ENCODE results near the gene ASAH2. TPM values are rescaled to one million over a fixed set of nuclear protein-coding genes. Genes with fewer than 3 reads are reported as not detected.

Gene ASAH2
- total and polyA plus RNA-seq, 2 of the 13 experiments (the other 11 are each of a cell fraction or from before 2014, with no cell fraction given): 16.0 to 17.9 TPM

DNA sequence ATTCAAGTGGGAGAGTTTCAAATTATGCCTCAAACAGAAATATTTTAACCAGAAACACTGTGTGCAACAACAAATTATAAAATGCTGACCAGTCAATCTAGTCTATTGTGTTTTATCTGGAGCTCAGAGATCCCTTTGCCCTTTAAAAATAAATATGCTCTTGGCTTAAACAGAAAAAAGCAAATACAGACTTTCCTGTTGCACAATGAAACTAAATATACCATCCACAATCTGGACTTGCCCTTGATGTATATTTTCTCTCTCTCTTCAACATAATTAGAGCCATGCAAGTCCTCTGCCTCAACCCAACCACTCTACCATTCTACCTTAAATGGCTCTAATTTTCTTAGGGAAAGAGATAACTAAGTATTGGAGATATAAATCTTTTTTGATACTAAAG, 34.9 kb downstream of the ASAH2 start (continued):
- TF ChIP-seq, protein P1, sequence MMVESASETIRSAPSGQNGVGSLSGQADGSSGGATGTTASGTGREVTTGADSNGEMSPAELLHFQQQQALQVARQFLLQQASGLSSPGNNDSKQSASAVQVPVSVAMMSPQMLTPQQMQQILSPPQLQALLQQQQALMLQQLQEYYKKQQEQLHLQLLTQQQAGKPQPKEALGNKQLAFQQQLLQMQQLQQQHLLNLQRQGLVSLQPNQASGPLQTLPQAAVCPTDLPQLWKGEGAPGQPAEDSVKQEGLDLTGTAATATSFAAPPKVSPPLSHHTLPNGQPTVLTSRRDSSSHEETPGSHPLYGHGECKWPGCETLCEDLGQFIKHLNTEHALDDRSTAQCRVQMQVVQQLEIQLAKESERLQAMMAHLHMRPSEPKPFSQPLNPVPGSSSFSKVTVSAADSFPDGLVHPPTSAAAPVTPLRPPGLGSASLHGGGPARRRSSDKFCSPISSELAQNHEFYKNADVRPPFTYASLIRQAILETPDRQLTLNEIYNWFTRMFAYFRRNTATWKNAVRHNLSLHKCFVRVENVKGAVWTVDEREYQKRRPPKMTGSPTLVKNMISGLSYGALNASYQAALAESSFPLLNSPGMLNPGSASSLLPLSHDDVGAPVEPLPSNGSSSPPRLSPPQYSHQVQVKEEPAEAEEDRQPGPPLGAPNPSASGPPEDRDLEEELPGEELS (CRISPR knock-in tag; IDR thresholded peaks at IDR 0.05): peak; percentile 82
- TF ChIP-seq HDAC1 (CRISPR knock-in tag; IDR thresholded peaks at IDR 0.05) (peak; percentile 70), GABPA (IDR thresholded peaks at IDR 0.05; ENCODE audit: low read depth, low read length) (no peak), GABPA (CRISPR knock-in tag; IDR thresholded peaks at IDR 0.05; ENCODE audit: low read depth) (0 out of 2 replicates have a peak, but pooled peaks have one; percentile 12), ZNF644 (CRISPR knock-in tag; IDR thresholded peaks at IDR 0.05; ENCODE audit: low read depth) (0 out of 2 replicates have a peak, but pooled peaks have one; percentile 29), BRCA1 (CRISPR knock-in tag; IDR thresholded peaks at IDR 0.05) (0 out of 2 replicates have a peak, but pooled peaks have one; percentile 52), KAT8 (CRISPR knock-in tag; IDR thresholded peaks at IDR 0.05) (peak; percentile 50; the same call in 1 of the 2 replicates), MEF2D (CRISPR knock-in tag; IDR thresholded peaks at IDR 0.05) (peak; percentile 98), GLI4 (CRISPR knock-in tag; IDR thresholded peaks at IDR 0.05; ENCODE audit: borderline replicate concordance) (no peak), PITX1 (CRISPR knock-in tag; IDR thresholded peaks at IDR 0.05) (peak; percentile 98), KAT2B (IDR thresholded peaks at IDR 0.05; ENCODE audit: borderline replicate concordance, low read depth, low read length) (no peak)
- TF ChIP-seq, protein P2, sequence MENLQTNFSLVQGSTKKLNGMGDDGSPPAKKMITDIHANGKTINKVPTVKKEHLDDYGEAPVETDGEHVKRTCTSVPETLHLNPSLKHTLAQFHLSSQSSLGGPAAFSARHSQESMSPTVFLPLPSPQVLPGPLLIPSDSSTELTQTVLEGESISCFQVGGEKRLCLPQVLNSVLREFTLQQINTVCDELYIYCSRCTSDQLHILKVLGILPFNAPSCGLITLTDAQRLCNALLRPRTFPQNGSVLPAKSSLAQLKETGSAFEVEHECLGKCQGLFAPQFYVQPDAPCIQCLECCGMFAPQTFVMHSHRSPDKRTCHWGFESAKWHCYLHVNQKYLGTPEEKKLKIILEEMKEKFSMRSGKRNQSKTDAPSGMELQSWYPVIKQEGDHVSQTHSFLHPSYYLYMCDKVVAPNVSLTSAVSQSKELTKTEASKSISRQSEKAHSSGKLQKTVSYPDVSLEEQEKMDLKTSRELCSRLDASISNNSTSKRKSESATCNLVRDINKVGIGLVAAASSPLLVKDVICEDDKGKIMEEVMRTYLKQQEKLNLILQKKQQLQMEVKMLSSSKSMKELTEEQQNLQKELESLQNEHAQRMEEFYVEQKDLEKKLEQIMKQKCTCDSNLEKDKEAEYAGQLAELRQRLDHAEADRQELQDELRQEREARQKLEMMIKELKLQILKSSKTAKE (CRISPR knock-in tag; IDR thresholded peaks at IDR 0.05; ENCODE audit: borderline replicate concordance): peak; percentile 86
- TF ChIP-seq, protein P3, sequence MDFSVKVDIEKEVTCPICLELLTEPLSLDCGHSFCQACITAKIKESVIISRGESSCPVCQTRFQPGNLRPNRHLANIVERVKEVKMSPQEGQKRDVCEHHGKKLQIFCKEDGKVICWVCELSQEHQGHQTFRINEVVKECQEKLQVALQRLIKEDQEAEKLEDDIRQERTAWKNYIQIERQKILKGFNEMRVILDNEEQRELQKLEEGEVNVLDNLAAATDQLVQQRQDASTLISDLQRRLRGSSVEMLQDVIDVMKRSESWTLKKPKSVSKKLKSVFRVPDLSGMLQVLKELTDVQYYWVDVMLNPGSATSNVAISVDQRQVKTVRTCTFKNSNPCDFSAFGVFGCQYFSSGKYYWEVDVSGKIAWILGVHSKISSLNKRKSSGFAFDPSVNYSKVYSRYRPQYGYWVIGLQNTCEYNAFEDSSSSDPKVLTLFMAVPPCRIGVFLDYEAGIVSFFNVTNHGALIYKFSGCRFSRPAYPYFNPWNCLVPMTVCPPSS (IDR thresholded peaks at IDR 0.05): no peak
- TF ChIP-seq, protein P4, sequence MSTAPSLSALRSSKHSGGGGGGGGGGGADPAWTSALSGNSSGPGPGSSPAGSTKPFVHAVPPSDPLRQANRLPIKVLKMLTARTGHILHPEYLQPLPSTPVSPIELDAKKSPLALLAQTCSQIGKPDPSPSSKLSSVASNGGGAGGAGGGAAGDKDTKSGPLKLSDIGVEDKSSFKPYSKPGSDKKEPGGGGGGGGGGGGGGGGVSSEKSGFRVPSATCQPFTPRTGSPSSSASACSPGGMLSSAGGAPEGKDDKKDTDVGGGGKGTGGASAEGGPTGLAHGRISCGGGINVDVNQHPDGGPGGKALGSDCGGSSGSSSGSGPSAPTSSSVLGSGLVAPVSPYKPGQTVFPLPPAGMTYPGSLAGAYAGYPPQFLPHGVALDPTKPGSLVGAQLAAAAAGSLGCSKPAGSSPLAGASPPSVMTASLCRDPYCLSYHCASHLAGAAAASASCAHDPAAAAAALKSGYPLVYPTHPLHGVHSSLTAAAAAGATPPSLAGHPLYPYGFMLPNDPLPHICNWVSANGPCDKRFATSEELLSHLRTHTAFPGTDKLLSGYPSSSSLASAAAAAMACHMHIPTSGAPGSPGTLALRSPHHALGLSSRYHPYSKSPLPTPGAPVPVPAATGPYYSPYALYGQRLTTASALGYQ (CRISPR knock-in tag; IDR thresholded peaks at IDR 0.05): peak; percentile 89
- TF ChIP-seq, protein P5, sequence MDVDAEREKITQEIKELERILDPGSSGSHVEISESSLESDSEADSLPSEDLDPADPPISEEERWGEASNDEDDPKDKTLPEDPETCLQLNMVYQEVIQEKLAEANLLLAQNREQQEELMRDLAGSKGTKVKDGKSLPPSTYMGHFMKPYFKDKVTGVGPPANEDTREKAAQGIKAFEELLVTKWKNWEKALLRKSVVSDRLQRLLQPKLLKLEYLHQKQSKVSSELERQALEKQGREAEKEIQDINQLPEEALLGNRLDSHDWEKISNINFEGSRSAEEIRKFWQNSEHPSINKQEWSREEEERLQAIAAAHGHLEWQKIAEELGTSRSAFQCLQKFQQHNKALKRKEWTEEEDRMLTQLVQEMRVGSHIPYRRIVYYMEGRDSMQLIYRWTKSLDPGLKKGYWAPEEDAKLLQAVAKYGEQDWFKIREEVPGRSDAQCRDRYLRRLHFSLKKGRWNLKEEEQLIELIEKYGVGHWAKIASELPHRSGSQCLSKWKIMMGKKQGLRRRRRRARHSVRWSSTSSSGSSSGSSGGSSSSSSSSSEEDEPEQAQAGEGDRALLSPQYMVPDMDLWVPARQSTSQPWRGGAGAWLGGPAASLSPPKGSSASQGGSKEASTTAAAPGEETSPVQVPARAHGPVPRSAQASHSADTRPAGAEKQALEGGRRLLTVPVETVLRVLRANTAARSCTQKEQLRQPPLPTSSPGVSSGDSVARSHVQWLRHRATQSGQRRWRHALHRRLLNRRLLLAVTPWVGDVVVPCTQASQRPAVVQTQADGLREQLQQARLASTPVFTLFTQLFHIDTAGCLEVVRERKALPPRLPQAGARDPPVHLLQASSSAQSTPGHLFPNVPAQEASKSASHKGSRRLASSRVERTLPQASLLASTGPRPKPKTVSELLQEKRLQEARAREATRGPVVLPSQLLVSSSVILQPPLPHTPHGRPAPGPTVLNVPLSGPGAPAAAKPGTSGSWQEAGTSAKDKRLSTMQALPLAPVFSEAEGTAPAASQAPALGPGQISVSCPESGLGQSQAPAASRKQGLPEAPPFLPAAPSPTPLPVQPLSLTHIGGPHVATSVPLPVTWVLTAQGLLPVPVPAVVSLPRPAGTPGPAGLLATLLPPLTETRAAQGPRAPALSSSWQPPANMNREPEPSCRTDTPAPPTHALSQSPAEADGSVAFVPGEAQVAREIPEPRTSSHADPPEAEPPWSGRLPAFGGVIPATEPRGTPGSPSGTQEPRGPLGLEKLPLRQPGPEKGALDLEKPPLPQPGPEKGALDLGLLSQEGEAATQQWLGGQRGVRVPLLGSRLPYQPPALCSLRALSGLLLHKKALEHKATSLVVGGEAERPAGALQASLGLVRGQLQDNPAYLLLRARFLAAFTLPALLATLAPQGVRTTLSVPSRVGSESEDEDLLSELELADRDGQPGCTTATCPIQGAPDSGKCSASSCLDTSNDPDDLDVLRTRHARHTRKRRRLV (CRISPR knock-in tag; IDR thresholded peaks at IDR 0.05): no peak
- TF ChIP-seq, protein P6, sequence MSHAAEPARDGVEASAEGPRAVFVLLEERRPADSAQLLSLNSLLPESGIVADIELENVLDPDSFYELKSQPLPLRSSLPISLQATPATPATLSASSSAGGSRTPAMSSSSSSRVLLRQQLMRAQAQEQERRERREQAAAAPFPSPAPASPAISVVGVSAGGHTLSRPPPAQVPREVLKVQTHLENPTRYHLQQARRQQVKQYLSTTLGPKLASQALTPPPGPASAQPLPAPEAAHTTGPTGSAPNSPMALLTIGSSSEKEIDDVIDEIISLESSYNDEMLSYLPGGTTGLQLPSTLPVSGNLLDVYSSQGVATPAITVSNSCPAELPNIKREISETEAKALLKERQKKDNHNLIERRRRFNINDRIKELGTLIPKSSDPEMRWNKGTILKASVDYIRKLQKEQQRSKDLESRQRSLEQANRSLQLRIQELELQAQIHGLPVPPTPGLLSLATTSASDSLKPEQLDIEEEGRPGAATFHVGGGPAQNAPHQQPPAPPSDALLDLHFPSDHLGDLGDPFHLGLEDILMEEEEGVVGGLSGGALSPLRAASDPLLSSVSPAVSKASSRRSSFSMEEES (CRISPR knock-in tag; IDR thresholded peaks at IDR 0.05): peak; percentile 63; the same call in 1 of the 2 replicates

Measured in HepG2 (cell line).